ENCODE data around the gene MIEF1.
"Not testable (repeated sequence)": the region's sequence is repeated elsewhere in the genome, so short reads cannot be mapped to it uniquely, and the experiment has no call there.

MIEF1 gene

GRCh38 chr22:39511226-39511625 lies 9.1 kb downstream of the MIEF1 start:
- in situ Hi-C loops (cut with MboI; ENCODE audit: low sequenced_read_pairs) = no loop called here

DNA sequence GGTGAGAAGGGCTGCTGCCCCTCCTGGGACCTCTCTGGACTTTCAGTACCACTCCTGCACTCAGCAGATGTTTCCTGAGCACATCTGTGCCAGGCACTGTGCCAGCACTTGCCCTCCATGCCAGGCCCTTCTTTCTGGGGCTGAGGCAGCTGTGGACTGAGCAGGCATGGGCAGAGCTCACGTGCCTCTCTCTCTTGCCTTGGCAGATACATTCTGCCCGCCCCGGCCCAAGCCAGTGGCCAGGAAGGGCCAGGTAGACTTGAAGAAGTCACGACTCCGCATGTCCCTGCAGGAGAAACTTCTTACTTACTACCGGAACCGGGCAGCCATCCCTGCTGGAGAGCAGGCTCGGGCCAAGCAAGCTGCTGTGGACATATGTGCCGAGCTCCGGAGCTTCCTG lies 9.9 kb downstream of the MIEF1 start:
- in situ Hi-C loops (cut with MboI; ENCODE audit: low sequenced_read_pairs) = no loop called here

DNA sequence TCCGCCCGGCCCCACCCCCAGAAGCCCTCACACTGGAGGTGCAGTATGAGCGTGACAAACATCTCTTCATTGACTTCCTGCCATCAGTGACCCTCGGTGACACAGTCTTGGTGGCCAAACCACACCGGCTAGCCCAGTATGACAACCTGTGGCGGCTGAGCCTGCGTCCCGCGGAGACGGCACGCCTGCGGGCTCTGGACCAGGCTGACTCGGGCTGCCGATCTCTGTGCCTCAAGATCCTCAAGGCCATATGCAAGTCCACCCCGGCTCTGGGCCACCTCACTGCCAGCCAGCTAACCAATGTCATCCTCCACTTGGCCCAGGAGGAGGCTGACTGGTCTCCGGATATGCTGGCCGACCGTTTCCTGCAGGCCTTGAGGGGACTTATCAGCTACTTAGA lies 11.7 kb downstream of the MIEF1 start:
- in situ Hi-C loops (cut with MboI; ENCODE audit: low sequenced_read_pairs) = no loop called here

DNA sequence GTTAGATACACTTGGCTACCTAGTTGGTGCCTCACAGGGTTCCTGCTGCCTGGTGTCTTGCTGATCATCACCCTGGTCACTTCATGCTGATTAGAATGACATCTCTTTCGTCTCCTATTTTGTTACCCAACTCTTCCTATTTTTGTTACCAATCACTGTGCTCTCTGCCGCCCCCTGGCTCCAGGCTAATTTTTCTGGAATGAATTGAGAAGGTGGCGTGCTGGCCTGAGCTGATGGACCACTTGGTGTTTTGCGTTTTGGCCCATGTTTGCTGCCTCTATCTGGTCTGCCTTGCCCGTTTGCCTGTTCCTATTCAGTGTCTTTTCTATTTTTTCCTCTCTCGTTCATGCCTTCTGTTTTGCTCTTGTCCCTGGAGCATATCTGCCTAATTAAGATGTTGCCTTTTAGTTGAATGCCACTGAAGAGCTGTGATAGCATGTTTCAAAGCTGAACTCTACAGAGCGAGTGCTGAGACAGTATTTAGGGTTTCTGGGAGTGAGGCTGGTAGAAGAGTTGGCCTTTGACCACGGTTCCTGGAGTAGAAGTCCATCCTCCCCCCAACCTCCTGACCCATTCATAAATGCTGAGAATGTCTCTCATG lies 12.4 kb downstream of the MIEF1 start:
- in situ Hi-C loops (cut with MboI; ENCODE audit: low sequenced_read_pairs) = no loop called here

- in situ Hi-C loops (cut with MboI; ENCODE audit: low sequenced_read_pairs) = no loop called here
Measured at GRCh38 chr22:39515266-39516050, 13.4 kb downstream of the MIEF1 start.

GRCh38 chr22:39517470-39517869 lies 15.4 kb downstream of the MIEF1 start:
- in situ Hi-C loops (cut with MboI; ENCODE audit: low sequenced_read_pairs) = no loop called here

GRCh38 chr22:39518144-39518786 lies 16.2 kb downstream of the MIEF1 start:
- in situ Hi-C loops (cut with MboI; ENCODE audit: low sequenced_read_pairs) = no loop called here

DNA sequence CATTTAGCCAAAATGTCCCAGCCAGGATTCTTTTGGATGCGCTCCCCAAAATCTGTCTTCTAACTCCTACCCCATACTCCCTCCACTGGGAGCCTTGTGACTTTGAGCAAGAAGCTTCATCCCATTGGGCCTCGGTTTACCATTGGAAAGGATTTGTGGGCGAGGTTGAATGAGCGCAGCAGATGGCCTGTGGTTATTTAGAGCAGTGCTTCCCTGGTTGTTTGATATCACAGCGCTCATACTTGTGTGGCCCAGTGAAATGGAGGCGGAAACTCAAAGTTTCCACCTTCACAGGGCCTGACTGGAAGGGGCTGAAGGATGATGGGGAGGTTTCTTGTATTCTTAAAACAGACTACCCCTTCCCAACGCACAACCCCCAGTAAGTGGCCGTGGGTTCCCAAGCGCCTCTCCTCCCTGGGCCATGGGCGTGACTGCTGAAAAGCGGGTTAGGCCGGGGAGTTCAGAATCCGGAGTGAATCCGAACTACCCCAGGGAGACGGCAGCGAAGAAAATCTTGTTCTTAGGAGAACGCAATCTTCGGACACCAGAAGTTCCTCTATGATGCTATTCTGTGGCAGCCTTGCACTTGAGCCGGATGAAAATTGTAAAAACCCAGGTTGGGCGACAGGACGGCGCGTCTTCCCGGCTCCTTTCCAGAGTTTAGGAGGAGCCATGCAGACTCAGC lies 17.0 kb downstream of the MIEF1 start:
- in situ Hi-C loops (cut with MboI; ENCODE audit: low sequenced_read_pairs) = no loop called here

DNA sequence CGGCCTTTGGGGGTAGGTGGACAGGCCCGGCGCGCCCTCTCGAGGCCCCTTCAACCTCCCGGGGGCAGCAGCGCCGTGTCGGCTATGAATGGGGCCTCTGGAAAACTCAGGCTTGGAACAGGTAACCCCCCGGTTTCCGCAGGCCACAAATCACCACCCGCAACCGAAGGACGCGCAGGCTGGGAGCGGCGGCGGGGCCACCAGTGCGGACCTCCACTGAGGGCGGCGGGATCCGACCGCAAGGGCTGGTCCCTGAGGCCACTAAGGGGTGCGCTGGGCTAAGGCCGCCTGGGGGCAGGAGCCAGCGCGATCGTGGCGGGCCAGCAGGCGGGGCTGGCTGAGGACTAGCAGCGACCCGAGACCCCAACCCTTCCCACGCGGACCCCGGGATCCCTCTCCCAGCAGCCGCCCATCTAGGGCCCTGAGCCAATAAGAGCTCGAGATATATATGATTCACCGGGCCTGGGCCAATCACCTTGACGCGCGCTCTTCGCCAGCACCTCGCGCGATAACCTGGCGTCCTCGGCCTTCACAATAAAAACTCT lies 17.7 kb downstream of the MIEF1 start:
- in situ Hi-C loops (cut with MboI; ENCODE audit: low sequenced_read_pairs) = no loop called here

GRCh38 chr22:39520226-39521105 lies 18.4 kb downstream of the MIEF1 start, which contains the start of gene ATF4:
Gene ATF4 (plus strand): TSS chr22:39520562. CDS start chr22:39521446, 884 bp downstream.
- in situ Hi-C loops (cut with MboI; ENCODE audit: low sequenced_read_pairs) = no loop called here

- in situ Hi-C loops (cut with MboI; ENCODE audit: low sequenced_read_pairs) = not testable (repeated sequence)
Measured at GRCh38 chr22:39521106-39521885, 19.2 kb downstream of the MIEF1 start.

GRCh38 chr22:39522091-39522490 lies 20.0 kb downstream of the MIEF1 start:
- in situ Hi-C loops (cut with MboI; ENCODE audit: low sequenced_read_pairs) = not testable (repeated sequence)

DNA sequence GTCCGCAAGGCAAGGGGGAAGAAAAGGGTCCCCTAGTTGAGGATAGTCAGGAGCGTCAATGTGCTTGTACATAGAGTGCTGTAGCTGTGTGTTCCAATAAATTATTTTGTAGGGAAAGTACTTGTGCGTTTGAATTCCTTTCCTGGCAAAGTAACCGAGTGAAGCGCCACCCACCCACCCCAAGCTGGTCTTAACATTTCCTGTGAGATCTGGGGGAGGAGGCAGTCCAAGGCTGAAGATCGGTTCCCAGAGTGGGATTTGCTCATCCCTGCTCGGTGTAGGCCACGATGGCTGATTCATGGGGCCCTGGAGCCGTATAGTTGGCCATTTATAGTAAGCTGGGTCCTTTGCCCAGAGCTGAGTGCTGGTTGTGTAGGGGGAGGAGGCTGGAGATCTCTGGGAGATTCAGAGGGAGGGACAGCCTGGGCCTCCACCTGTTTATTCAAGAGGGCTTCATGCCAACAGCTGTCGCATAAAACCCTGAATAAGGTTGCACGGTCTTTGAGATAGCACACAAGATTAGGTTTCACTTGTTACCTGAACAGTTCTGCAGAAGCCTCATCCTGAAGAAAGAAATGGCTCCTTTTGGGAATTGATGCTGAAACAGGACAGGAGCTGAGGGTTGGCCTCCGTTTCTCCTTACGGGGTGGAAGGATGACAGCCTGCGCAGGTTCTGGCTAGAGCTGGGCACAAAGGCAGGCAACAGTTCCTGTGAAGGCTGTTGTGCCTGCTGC lies 20.6 kb downstream of the MIEF1 start:
- in situ Hi-C loops (cut with MboI; ENCODE audit: low sequenced_read_pairs) = no loop called here

GRCh38 chr22:39524089-39524752 lies 22.1 kb downstream of the MIEF1 start:
- in situ Hi-C loops (cut with MboI; ENCODE audit: low sequenced_read_pairs) = no loop called here

- in situ Hi-C loops (cut with MboI; ENCODE audit: low sequenced_read_pairs) = no loop called here
Measured at GRCh38 chr22:39524753-39525657, 22.9 kb downstream of the MIEF1 start.

DNA sequence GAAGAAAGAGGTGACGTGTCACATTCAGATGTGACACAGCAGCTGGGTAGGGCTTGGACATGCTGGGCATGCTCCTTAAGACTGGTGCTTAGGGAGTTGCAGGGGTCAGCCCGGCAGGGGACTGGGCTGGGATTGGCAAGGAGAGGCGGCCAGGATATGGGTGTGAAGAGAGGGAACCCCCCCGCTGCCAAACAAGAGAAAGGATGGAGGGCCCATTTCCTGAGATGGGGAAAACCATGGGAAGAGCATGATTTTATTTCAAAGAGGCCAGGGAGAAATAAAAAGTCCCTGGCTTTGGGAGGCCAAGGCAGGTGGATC lies 23.5 kb downstream of the MIEF1 start:
- in situ Hi-C loops (cut with MboI; ENCODE audit: low sequenced_read_pairs) = no loop called here

GRCh38 chr22:39526736-39527171 lies 24.7 kb downstream of the MIEF1 start:
- in situ Hi-C loops (cut with MboI; ENCODE audit: low sequenced_read_pairs) = no loop called here
